Left forelimb (tissue), 1 donor: ENCODE results near the gene PRKG2.
"Not testable (repeated sequence)": the region's sequence is repeated elsewhere in the genome, so short reads cannot be mapped to it uniquely, and the experiment has no call there.

ENCODE experiments used
- DNase-seq: peaks from one replicate; pipeline ENCODE4 v3.0.0-alpha.2; 2018; ENCODE audit warnings: low spot score

The PRKG2 gene, protein sequence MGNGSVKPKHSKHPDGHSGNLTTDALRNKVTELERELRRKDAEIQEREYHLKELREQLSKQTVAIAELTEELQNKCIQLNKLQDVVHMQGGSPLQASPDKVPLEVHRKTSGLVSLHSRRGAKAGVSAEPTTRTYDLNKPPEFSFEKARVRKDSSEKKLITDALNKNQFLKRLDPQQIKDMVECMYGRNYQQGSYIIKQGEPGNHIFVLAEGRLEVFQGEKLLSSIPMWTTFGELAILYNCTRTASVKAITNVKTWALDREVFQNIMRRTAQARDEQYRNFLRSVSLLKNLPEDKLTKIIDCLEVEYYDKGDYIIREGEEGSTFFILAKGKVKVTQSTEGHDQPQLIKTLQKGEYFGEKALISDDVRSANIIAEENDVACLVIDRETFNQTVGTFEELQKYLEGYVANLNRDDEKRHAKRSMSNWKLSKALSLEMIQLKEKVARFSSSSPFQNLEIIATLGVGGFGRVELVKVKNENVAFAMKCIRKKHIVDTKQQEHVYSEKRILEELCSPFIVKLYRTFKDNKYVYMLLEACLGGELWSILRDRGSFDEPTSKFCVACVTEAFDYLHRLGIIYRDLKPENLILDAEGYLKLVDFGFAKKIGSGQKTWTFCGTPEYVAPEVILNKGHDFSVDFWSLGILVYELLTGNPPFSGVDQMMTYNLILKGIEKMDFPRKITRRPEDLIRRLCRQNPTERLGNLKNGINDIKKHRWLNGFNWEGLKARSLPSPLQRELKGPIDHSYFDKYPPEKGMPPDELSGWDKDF

DNA sequence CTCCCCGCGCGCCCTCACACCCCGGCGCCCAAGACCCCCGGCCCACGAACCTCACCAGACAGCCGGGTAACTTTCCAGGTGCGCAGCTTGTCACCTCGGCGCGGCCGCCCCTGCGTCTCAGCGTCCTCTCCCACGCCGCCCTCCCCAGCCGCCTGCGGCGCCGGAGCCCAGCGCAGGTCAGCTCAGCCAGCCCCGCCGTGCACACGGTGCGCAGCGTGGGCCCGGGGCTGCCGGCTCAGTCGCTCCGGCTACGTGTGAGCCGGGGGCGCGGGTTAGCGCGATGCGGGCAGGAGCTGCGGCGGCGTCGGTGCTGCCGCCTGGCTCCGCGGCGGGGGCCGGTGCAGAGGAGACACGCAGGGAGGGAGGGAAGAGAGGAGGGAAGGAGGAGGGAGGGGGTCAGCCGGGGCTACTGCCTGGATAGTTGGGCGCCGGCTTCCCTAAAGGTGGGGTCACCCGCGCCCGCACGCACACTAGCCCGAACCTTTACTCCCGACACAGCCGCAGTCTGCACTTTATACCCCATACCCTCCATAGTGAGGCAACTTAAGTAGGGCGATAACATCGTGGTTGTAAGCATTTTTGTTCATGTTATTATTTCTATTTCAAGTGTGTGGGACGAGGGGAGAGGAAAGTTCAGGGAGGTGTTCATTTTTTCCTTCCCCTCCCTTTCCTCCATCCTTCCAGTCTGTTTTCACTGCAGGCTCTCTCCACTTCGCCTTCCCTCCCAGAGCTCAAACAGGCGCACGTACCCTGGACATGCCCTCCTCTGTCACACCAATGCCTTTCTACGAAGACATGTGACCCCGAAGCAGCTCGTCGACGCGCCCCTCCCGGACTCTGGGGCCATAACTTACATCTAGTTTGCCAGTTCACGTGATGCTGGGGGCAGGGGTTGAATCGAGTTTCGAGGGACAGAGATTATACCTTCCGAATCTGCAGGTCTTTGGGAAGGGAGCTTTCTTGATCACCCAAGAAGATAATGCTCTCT lies at the start of gene PRKG2:
Gene PRKG2 (minus strand): TSS at position 342 of the 988 bp plus-strand sequence. CDS start 10,175 bp downstream, outside the sequence.
- DNase-seq = no peak

GRCh38 chr4:81260443-81261101 lies 45.5 kb upstream of the PRKG2 start:
- no peak for DNase-seq

- no peak for DNase-seq
Measured at GRCh38 chr4:81258841-81259550, 44.0 kb upstream of the PRKG2 start.

DNA sequence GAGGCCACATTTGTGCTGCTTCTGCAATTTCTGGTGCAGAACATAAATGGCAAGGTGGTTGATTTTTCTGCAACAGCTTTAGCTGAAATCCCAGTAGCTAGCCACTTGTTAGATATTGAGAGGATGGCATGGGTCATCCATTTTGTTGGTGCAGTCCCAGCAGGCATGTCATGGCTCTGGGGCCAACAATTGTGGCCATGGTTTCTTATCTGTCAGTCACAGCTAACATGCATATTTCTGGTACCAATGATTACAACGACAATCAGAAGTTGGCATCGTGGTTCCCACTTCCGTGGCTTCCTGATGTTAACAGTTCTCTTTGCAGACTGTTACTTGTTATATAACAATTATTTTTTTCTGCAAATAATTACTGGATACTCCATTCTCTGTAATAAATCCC lies 42.8 kb upstream of the PRKG2 start:
- no peak for DNase-seq

DNA sequence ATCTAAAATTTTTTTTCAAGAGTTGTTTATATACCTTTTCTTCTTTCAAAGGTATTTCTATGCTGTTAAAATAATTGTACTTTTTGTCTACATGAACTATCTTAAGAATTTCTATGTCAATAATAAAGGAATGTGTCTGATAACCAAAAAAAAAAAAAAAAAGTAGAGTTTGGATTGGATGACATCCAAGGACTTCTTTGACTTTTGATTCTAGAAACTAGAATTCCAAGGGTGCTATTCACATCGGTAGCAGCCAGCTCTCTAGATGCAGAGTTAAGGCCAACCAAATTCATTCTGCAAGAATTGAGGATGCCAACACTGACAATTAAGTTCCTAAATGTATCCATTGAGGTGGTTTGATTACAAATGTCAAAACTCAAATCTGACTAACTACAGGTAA lies 42.0 kb upstream of the PRKG2 start:
- DNase-seq = no peak

- DNase-seq = no peak
Measured at GRCh38 chr4:81256059-81256970, 41.3 kb upstream of the PRKG2 start.

- DNase-seq = no peak
Measured at GRCh38 chr4:81255524-81255923, 40.5 kb upstream of the PRKG2 start.

- DNase-seq = no peak
Measured at GRCh38 chr4:81250430-81250829, 35.4 kb upstream of the PRKG2 start.

GRCh38 chr4:81245218-81246009 lies 30.4 kb upstream of the PRKG2 start:
- DNase-seq = no peak

DNA sequence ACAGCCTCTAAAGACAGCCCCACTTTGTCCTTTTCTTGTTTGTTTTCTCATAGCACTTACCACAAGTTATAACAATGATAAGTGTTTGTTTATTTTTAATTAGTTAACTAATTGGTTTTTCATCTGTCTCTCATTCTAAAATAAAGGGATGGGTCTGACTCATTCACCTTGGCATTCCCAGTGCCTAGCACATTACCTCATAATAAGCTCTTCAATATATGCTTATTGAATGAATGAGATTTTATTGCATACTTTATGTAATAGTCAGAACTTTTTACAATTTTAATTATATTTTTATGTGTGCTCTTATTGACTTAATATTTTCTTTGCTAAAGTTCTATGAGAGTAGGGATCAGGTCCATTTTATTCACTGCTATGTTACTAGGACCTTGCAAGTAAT lies 22.8 kb upstream of the PRKG2 start:
- no peak for DNase-seq

DNA sequence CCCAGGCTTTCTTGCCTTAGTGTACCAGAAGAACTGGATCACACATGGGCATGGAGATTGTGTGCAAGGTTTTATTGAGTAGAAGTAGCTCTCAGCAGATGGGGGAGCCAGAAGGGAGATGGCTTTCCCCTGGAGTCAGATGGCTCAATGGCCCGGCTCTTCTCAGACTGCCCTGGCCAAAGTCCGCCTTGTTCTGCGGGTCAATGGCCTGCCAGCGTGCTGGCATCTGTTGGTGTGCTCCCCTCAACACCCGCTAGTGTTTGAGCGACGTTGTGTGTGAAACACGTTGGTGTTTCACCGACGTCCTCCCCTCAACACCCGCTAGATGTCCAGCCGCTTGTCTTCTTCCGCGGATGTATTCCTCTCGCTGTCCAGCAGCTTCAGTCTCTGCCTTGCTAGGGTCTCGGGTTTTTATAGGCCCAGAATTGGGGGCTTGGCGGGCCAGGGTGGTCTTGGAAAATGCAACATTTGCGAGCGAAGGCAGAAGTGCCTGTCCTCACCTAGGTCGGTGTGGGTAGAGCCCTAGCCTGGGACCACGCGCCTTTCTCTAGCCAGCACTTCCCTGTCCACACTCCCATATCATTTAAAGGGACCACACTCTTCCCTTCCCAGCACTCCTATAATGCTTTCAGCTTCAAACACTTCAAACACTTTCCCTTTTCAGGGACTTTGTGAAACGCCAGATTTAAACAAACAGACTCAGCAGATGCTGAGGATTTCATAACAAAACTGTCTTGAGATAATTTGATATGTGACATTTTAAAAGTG lies 21.1 kb upstream of the PRKG2 start:
- DNase-seq = no peak

DNA sequence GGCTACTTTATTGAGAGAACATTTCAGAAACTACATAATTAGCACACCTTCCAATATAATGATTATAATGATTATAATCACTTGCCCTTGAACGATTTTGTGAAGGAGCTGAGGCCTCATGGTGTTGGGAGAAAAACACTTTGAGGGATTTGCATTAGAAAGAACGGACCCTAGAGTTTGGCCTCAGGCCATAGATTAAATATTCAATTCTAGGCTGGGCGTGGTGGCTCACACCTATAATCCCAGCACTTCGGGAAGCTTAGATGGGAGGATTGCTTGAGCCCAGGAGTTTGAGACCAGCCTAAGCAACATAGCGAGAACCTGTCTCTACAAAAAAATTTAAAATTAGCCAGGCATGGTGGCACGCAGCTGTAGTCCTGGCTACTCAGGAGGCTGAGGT lies 12.9 kb upstream of the PRKG2 start:
- DNase-seq = no peak

DNA sequence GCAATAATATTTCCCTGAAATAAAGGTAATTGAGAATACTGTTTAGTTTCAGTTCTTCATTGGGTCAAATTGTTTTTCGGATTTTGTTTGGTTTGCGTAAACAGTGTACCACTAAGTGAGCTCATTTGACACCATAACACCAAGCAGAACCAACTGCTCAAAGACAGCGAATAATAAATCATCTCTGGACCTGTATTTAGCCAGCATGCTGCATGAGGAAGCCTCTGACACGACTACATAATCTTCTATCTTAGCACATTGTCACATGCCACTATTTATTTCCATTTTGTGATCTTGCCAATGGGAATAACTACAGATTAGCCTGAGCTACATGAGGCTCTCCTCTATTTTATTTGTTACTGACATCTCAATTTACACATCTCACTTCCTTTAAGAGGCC lies 12.1 kb upstream of the PRKG2 start:
- no peak for DNase-seq

- no peak for DNase-seq
Measured at GRCh38 chr4:81225252-81225651, 10.2 kb upstream of the PRKG2 start.

GRCh38 chr4:81222082-81222472 lies 7.1 kb upstream of the PRKG2 start:
- not testable (repeated sequence) for DNase-seq

- DNase-seq = no peak
Measured at GRCh38 chr4:81221303-81222081, 6.5 kb upstream of the PRKG2 start.

- DNase-seq = no peak
Measured at GRCh38 chr4:81220271-81220670, 5.2 kb upstream of the PRKG2 start.
